DMS53 treated with DMSO at 0.1 percent for 48 hours (cell line): ENCODE data around the gene FMN1.

Experiments used
- DNase-seq: peaks from one replicate; lab custom pipeline; 2025; ENCODE audit not compliant: unreplicated experiment; lab: John Stamatoyannopoulos, UW

FMN1 gene

GRCh38 chr15:32893421-32893820 lies 301.1 kb downstream of the FMN1 start:
- no peak for DNase-seq

GRCh38 chr15:32889214-32889613 lies 305.3 kb downstream of the FMN1 start:
- no peak for DNase-seq

- no peak for DNase-seq
These were observed 306.2 kb downstream of the FMN1 start for GRCh38 chr15:32888221-32888761.

- DNase-seq, result no peak
These were observed 307.4 kb downstream of the FMN1 start for GRCh38 chr15:32887090-32887489.

- no peak for DNase-seq
These were observed 308.1 kb downstream of the FMN1 start for GRCh38 chr15:32886459-32886858.

GRCh38 chr15:32885713-32886112 lies 308.8 kb downstream of the FMN1 start:
- DNase-seq, result no peak

GRCh38 chr15:32884146-32884545 lies 310.4 kb downstream of the FMN1 start:
- DNase-seq, result no peak

- DNase-seq, result no peak
These were observed 311.6 kb downstream of the FMN1 start for GRCh38 chr15:32882955-32883354.

GRCh38 chr15:32881528-32881927 lies 313.0 kb downstream of the FMN1 start:
- DNase-seq, result no peak

GRCh38 chr15:32880642-32881041 lies 313.9 kb downstream of the FMN1 start:
- DNase-seq, result no peak

- DNase-seq, result no peak
These were observed 314.5 kb downstream of the FMN1 start for GRCh38 chr15:32879980-32880379.

- no peak for DNase-seq
These were observed 315.4 kb downstream of the FMN1 start for GRCh38 chr15:32878869-32879805.

GRCh38 chr15:32878342-32878741 lies 316.2 kb downstream of the FMN1 start:
- DNase-seq, result no peak

- DNase-seq, result no peak
These were observed 317.1 kb downstream of the FMN1 start for GRCh38 chr15:32877252-32878019.

GRCh38 chr15:32873284-32874114 lies 321.0 kb downstream of the FMN1 start:
- no peak for DNase-seq

- DNase-seq, result no peak
These were observed 321.8 kb downstream of the FMN1 start for GRCh38 chr15:32872621-32873283.

- no peak for DNase-seq
These were observed 322.6 kb downstream of the FMN1 start for GRCh38 chr15:32871883-32872282.

- no peak for DNase-seq
These were observed 324.1 kb downstream of the FMN1 start for GRCh38 chr15:32870240-32871033.

- no peak for DNase-seq
These were observed 324.7 kb downstream of the FMN1 start for GRCh38 chr15:32869776-32870175.

GRCh38 chr15:32867313-32867626 lies 327.2 kb downstream of the FMN1 start:
- DNase-seq, result no peak
